HEK293 (cell line): Measurements from ENCODE around the gene KIDINS220.

ENCODE experiments used
- CTCF ChIA-PET: fragments of 350-600 bp; formaldehyde crosslinking; extraction: SDS; loops from one replicate; lab custom pipeline; 2021; ENCODE audit warnings: antibody characterized with exemption; lab: Yijun Ruan, JAX
- POLR2A ChIA-PET: fragments of 300-600 bp; formaldehyde crosslinking; extraction: SDS; loops from one replicate; lab custom pipeline; 2020; ENCODE audit warnings: antibody characterized with exemption, inconsistent platforms; lab: Yijun Ruan, JAX
- H3K27ac ChIP-seq: fragments of 200-500 bp; sonication (Bioruptor generic); 2 replicates; pipeline ENCODE4 v1.5.1; 2014; ENCODE audit warnings: low read depth, low read length, control low read depth, inconsistent platforms; ENCODE audit errors: extremely low read depth
- H3K36me3 ChIP-seq, 2 experiments: fragments of 200-500 bp in 1 of 2; sonication (Bioruptor generic) in 1 of 2; 1 replicate in 1 of 2; 2 replicates in 1 of 2; pipeline ENCODE4 v1.5.1; 2014 to 2017; ENCODE audit warnings: inconsistent platforms in 2 of 2, low read length in 2 of 2; ENCODE audit not compliant: control insufficient read depth in 2 of 2, insufficient read depth in 1 of 2
- H3K4me1 ChIP-seq: fragments of 200-500 bp; sonication (Bioruptor generic); 2 replicates; pipeline ENCODE4 v1.5.1; 2014; ENCODE audit warnings: mild to moderate bottlenecking, low read length, inconsistent platforms; ENCODE audit not compliant: control insufficient read depth, insufficient read depth
- H3K4me3 ChIP-seq: 2 replicates; pipeline ENCODE4 v1.5.1; 2011; ENCODE audit warnings: low read depth, mild to moderate bottlenecking, control low read depth, low read length, moderate library complexity
- H3K9me3 ChIP-seq: fragments of 200-500 bp; sonication (Bioruptor generic); 2 replicates; pipeline ENCODE4 v1.5.1; 2014; ENCODE audit warnings: low read depth, low read length, inconsistent platforms; ENCODE audit not compliant: control insufficient read depth, insufficient read depth
- KLF8 ChIP-seq: fragments of 450-650 bp; formaldehyde crosslinking; IDR thresholded peaks from 2 replicates; pipeline ENCODE4 v1.5.1; 2016; ENCODE audit warnings: missing biosample characterization, missing genetic modification characterization
- KLF9 ChIP-seq: fragments of 450-650 bp; formaldehyde crosslinking; IDR thresholded peaks from 2 replicates; pipeline ENCODE4 v1.5.1; 2016; ENCODE audit warnings: missing biosample characterization, missing genetic modification characterization, low read depth
- SALL2 ChIP-seq: fragments of 450-650 bp; formaldehyde crosslinking; IDR thresholded peaks from 2 replicates; pipeline ENCODE4 v1.5.0; 2017; ENCODE audit warnings: missing biosample characterization, mild to moderate bottlenecking, missing genetic modification characterization, borderline replicate concordance
- SCRT2 ChIP-seq: fragments of 450-650 bp; formaldehyde crosslinking; IDR thresholded peaks from 2 replicates; pipeline ENCODE4 v1.5.1; 2016; ENCODE audit warnings: missing biosample characterization, missing genetic modification characterization
- SP7 ChIP-seq: fragments of 450-650 bp; formaldehyde crosslinking; IDR thresholded peaks from 2 replicates; pipeline ENCODE4 v1.5.1; 2016; ENCODE audit warnings: missing biosample characterization, missing genetic modification characterization
- ZNF133 ChIP-seq: fragments of 450-650 bp; formaldehyde crosslinking; IDR thresholded peaks from 2 replicates; pipeline ENCODE4 v1.5.1; 2016; ENCODE audit warnings: missing biosample characterization, missing genetic modification characterization
- ZNF24 ChIP-seq: fragments of 450-650 bp; formaldehyde crosslinking; IDR thresholded peaks from 2 replicates; pipeline ENCODE4 v1.5.1; 2016; ENCODE audit warnings: missing biosample characterization, missing genetic modification characterization
- ZNF521 ChIP-seq: fragments of 450-650 bp; formaldehyde crosslinking; IDR thresholded peaks from 2 replicates; pipeline ENCODE4 v1.5.1; 2017; ENCODE audit warnings: missing biosample characterization, mild to moderate bottlenecking, missing genetic modification characterization
- ZNF561 ChIP-seq: fragments of 450-650 bp; IDR thresholded peaks from 2 replicates; pipeline ENCODE4 v1.5.1; 2018; ENCODE audit warnings: missing biosample characterization, missing genetic modification characterization, borderline replicate concordance
- ZNF660 ChIP-seq: fragments of 450-650 bp; IDR thresholded peaks from 2 replicates; pipeline ENCODE4 v1.5.1; 2018; ENCODE audit warnings: missing biosample characterization, mild to moderate bottlenecking, missing genetic modification characterization
- ZNF664 ChIP-seq: fragments of 450-650 bp; formaldehyde crosslinking; IDR thresholded peaks from 2 replicates; pipeline ENCODE4 v1.5.1; 2016; ENCODE audit warnings: missing biosample characterization, missing genetic modification characterization
- ZNF791 ChIP-seq: fragments of 450-650 bp; formaldehyde crosslinking; IDR thresholded peaks from 2 replicates; pipeline ENCODE4 v1.5.1; 2016; ENCODE audit warnings: missing biosample characterization, missing genetic modification characterization
- ZNF830 ChIP-seq: fragments of 450-650 bp; IDR thresholded peaks from 2 replicates; pipeline ENCODE4 v1.5.0; 2018; ENCODE audit warnings: missing biosample characterization, missing genetic modification characterization, low read depth, mild to moderate bottlenecking, moderate library complexity
- TF ChIP-seq, protein P1 (sequence below): fragments of 450-650 bp; formaldehyde crosslinking; IDR thresholded peaks from 2 replicates; pipeline ENCODE4 v1.5.1; 2016; ENCODE audit warnings: missing biosample characterization, missing genetic modification characterization
- TF ChIP-seq, protein P2 (sequence below): fragments of 450-650 bp; formaldehyde crosslinking; IDR thresholded peaks from 2 replicates; pipeline ENCODE4 v1.5.1; 2016; ENCODE audit warnings: missing biosample characterization, missing genetic modification characterization
- TF ChIP-seq, protein P3 (sequence below): fragments of 450-650 bp; formaldehyde crosslinking; IDR thresholded peaks from 2 replicates; pipeline ENCODE4 v1.5.1; 2016; ENCODE audit warnings: missing biosample characterization, missing genetic modification characterization, low read depth
- TF ChIP-seq, protein P4 (sequence below): fragments of 450-650 bp; formaldehyde crosslinking; IDR thresholded peaks from 2 replicates; pipeline ENCODE4 v1.5.1; 2016; ENCODE audit warnings: missing biosample characterization, missing genetic modification characterization, borderline replicate concordance

Gene KIDINS220

DNA sequence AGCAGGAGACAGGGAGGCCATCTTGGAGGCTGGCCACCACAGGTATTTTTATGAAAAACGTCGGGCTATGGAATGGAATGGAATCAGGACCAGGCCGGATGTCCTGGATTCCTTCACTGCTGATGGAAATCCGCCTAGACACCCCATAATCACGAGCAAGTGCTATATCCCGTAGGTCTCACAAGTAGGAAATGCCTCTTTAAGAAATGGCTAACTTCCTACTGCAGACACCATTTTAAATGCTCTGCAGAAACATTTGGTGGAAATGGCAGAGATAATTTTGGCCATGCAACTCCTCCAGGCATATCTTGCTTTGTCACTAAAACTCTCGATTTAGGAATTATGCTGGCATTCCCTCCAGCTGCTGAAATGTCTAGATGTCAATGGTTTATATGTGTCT, 137.6 kb downstream of the KIDINS220 start (continued):
- TF ChIP-seq, protein P1, sequence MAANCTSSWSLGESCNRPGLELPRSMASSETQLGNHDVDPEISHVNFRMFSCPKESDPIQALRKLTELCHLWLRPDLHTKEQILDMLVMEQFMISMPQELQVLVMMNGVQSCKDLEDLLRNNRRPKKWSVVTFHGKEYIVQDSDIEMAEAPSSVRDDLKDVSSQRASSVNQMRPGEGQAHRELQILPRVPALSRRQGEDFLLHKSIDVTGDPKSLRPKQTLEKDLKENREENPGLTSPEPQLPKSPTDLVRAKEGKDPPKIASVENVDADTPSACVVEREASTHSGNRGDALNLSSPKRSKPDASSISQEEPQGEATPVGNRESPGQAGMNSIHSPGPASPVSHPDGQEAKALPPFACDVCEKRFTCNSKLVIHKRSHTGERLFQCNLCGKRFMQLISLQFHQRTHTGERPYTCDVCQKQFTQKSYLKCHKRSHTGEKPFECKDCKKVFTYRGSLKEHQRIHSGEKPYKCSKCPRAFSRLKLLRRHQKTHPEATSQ: no peak
- no peak for TF ChIP-seq SALL2 (tag by site-specific recombination)
- no peak for TF ChIP-seq KLF9 (tag by site-specific recombination)
- TF ChIP-seq, protein P2, sequence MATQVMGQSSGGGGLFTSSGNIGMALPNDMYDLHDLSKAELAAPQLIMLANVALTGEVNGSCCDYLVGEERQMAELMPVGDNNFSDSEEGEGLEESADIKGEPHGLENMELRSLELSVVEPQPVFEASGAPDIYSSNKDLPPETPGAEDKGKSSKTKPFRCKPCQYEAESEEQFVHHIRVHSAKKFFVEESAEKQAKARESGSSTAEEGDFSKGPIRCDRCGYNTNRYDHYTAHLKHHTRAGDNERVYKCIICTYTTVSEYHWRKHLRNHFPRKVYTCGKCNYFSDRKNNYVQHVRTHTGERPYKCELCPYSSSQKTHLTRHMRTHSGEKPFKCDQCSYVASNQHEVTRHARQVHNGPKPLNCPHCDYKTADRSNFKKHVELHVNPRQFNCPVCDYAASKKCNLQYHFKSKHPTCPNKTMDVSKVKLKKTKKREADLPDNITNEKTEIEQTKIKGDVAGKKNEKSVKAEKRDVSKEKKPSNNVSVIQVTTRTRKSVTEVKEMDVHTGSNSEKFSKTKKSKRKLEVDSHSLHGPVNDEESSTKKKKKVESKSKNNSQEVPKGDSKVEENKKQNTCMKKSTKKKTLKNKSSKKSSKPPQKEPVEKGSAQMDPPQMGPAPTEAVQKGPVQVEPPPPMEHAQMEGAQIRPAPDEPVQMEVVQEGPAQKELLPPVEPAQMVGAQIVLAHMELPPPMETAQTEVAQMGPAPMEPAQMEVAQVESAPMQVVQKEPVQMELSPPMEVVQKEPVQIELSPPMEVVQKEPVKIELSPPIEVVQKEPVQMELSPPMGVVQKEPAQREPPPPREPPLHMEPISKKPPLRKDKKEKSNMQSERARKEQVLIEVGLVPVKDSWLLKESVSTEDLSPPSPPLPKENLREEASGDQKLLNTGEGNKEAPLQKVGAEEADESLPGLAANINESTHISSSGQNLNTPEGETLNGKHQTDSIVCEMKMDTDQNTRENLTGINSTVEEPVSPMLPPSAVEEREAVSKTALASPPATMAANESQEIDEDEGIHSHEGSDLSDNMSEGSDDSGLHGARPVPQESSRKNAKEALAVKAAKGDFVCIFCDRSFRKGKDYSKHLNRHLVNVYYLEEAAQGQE: no peak
- TF ChIP-seq, protein P3, sequence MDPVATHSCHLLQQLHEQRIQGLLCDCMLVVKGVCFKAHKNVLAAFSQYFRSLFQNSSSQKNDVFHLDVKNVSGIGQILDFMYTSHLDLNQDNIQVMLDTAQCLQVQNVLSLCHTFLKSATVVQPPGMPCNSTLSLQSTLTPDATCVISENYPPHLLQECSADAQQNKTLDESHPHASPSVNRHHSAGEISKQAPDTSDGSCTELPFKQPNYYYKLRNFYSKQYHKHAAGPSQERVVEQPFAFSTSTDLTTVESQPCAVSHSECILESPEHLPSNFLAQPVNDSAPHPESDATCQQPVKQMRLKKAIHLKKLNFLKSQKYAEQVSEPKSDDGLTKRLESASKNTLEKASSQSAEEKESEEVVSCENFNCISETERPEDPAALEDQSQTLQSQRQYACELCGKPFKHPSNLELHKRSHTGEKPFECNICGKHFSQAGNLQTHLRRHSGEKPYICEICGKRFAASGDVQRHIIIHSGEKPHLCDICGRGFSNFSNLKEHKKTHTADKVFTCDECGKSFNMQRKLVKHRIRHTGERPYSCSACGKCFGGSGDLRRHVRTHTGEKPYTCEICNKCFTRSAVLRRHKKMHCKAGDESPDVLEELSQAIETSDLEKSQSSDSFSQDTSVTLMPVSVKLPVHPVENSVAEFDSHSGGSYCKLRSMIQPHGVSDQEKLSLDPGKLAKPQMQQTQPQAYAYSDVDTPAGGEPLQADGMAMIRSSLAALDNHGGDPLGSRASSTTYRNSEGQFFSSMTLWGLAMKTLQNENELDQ: no peak
- no peak for TF ChIP-seq SCRT2 (tag by site-specific recombination)

DNA sequence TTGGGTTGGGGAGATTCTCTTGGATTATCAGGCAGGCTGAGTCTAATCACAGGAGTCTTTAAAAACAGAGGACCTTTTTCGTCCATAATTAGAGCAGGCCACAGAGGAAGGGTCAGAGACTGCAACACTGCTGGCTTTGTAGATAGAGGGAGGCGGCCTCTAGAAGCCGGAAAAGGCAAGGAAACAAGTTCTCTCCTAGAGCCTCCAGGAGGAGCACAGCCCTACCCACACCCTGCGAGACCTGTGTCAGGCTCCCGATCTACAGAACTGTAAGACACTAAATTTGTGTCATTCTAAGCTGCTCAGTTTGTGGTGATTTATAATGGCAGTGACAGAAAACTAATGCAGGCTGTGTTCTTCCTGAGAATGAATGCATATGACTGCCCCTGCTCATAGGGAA, 140.2 kb downstream of the KIDINS220 start:
- CTCF ChIA-PET: no interaction called here
- TF ChIP-seq ZNF791 (tag by site-specific recombination) (no peak), ZNF830 (tag by site-specific recombination) (no peak), ZNF521 (tag by site-specific recombination) (no peak), KLF8 (tag by site-specific recombination) (no peak), ZNF561 (tag by site-specific recombination) (no peak), SP7 (no peak), ZNF660 (tag by site-specific recombination) (no peak), ZNF133 (tag by site-specific recombination) (no peak), ZNF664 (tag by site-specific recombination) (no peak), ZNF24 (tag by site-specific recombination) (no peak)
- TF ChIP-seq, protein P2: no peak
- TF ChIP-seq, protein P4, sequence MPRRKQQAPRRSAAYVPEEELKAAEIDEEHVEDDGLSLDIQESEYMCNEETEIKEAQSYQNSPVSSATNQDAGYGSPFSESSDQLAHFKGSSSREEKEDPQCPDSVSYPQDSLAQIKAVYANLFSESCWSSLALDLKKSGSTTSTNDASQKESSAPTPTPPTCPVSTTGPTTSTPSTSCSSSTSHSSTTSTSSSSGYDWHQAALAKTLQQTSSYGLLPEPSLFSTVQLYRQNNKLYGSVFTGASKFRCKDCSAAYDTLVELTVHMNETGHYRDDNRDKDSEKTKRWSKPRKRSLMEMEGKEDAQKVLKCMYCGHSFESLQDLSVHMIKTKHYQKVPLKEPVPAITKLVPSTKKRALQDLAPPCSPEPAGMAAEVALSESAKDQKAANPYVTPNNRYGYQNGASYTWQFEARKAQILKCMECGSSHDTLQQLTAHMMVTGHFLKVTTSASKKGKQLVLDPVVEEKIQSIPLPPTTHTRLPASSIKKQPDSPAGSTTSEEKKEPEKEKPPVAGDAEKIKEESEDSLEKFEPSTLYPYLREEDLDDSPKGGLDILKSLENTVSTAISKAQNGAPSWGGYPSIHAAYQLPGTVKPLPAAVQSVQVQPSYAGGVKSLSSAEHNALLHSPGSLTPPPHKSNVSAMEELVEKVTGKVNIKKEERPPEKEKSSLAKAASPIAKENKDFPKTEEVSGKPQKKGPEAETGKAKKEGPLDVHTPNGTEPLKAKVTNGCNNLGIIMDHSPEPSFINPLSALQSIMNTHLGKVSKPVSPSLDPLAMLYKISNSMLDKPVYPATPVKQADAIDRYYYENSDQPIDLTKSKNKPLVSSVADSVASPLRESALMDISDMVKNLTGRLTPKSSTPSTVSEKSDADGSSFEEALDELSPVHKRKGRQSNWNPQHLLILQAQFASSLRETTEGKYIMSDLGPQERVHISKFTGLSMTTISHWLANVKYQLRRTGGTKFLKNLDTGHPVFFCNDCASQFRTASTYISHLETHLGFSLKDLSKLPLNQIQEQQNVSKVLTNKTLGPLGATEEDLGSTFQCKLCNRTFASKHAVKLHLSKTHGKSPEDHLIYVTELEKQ (tag by site-specific recombination): no peak
- TF ChIP-seq, all 188 proteins: peak for 0

More for the DNA sequence above, 140.2 kb downstream of the KIDINS220 start:
- Histone ChIP-seq H3K27ac (no peak overlapping the region), H3K36me3 (no peaks in the 10 kb centered on the region), H3K4me3 (no peak overlapping the region), H3K9me3 (no peaks in the 10 kb centered on the region), H3K4me1 (no peaks in the 10 kb centered on the region; the same call in 1 of the 2 replicates)
- POLR2A ChIA-PET: no interaction called here
